WTC11 (cell line): Measurements from ENCODE around the gene MARCHF7. TPM values are rescaled to one million over a fixed set of nuclear protein-coding genes. Genes with fewer than 3 reads are reported as not detected.

ENCODE experiments used
- ATAC-seq: fragments of 200-7000 bp; cut with Tn5 transposase; 2 replicates; pipeline ENCODE4 v1.10.0; 2021; ENCODE audit warnings: mild to moderate bottlenecking, moderate library complexity
- Bru-seq: library from RNA; stranded (reverse); fragments of 400-500 nt; gene quantifications from one replicate; lab custom pipeline; 2021; lab: Mats Ljungman, UMichigan
- CTCF ChIA-PET: fragments of 300-600 bp; sonication (Branson Sonifier 250); formaldehyde crosslinking; loops from one replicate; lab custom pipeline; 2021; ENCODE audit warnings: antibody characterized with exemption; lab: Charles Lee
- POLR2A ChIA-PET: fragments of 350-600 bp; sonication (Branson Sonifier 250); formaldehyde crosslinking; loops from one replicate; lab custom pipeline; 2021; ENCODE audit warnings: antibody characterized with exemption; lab: Charles Lee
- DNase-seq: peaks from one replicate; pipeline ENCODE4 v3.0.0; 2021; ENCODE audit warnings: low spot score
- H3K27ac Mint-ChIP-seq: 2 replicates; pipeline ENCODE4 v1.8.0; 2021; ENCODE audit warnings: mixed read lengths
- H3K27me3 Mint-ChIP-seq: 2 replicates; pipeline ENCODE4 v1.8.0; 2021; ENCODE audit warnings: low read depth, mild to moderate bottlenecking, moderate library complexity, mixed read lengths
- H3K36me3 Mint-ChIP-seq: 2 replicates; pipeline ENCODE4 v1.8.0; 2021; ENCODE audit warnings: mixed read lengths
- H3K4me1 Mint-ChIP-seq: 2 replicates; pipeline ENCODE4 v1.8.0; 2022; ENCODE audit warnings: mixed read lengths
- H3K4me3 Mint-ChIP-seq: 2 replicates; pipeline ENCODE4 v1.8.0; 2021; ENCODE audit warnings: mild to moderate bottlenecking, moderate library complexity, mixed read lengths
- H3K9me3 Mint-ChIP-seq: 2 replicates; pipeline ENCODE4 v1.8.0; 2021; ENCODE audit warnings: mixed read lengths
- ATF1 ChIP-seq: sonication (generic); formaldehyde crosslinking; IDR thresholded peaks from 2 replicates; pipeline ENCODE4 v1.8.1; 2023; ENCODE audit warnings: mild to moderate bottlenecking, moderate library complexity, missing genetic modification reagents
- CREB1 ChIP-seq: sonication (generic); formaldehyde crosslinking; IDR thresholded peaks from 2 replicates; pipeline ENCODE4 v1.8.0; 2023; ENCODE audit warnings: mild to moderate bottlenecking, missing genetic modification reagents
- CREM ChIP-seq: sonication (generic); formaldehyde crosslinking; IDR thresholded peaks from 2 replicates; pipeline ENCODE4 v1.8.1; 2022; ENCODE audit warnings: mild to moderate bottlenecking, missing genetic modification reagents, moderate library complexity
- ETV6 ChIP-seq: sonication (generic); formaldehyde crosslinking; IDR thresholded peaks from 2 replicates; pipeline ENCODE4 v1.8.1; 2022; ENCODE audit warnings: mild to moderate bottlenecking, missing genetic modification reagents
- FOXK1 ChIP-seq: sonication (generic); formaldehyde crosslinking; IDR thresholded peaks from 2 replicates; pipeline ENCODE4 v1.8.0; 2022; ENCODE audit warnings: mild to moderate bottlenecking, moderate library complexity, missing genetic modification reagents
- MXD4 ChIP-seq: fragments of 250-450 bp; sonication (Bioruptor Pico); IDR thresholded peaks from 2 replicates; pipeline ENCODE4 v1.8.0; 2021; ENCODE audit warnings: mild to moderate bottlenecking, moderate library complexity, borderline replicate concordance
- MYBL2 ChIP-seq: sonication (generic); formaldehyde crosslinking; IDR thresholded peaks from 2 replicates; pipeline ENCODE4 v1.8.1; 2023; ENCODE audit warnings: mild to moderate bottlenecking, moderate library complexity, missing genetic modification reagents
- NFYB ChIP-seq: sonication (generic); formaldehyde crosslinking; conservative IDR thresholded peaks from 2 replicates; pipeline ENCODE4 v1.8.0; 2022; ENCODE audit warnings: low read depth, missing genetic modification reagents
- OVOL2 ChIP-seq: fragments of 250-450 bp; sonication (Bioruptor Pico); IDR thresholded peaks from 2 replicates; pipeline ENCODE4 v1.9.0; 2021; ENCODE audit warnings: mild to moderate bottlenecking, borderline replicate concordance
- SMAD3 ChIP-seq: sonication (generic); formaldehyde crosslinking; IDR thresholded peaks from 2 replicates; pipeline ENCODE4 v1.8.0; 2022; ENCODE audit warnings: missing genetic modification reagents, mild to moderate bottlenecking, borderline replicate concordance
- ZNF232 ChIP-seq: sonication (generic); formaldehyde crosslinking; IDR thresholded peaks from 2 replicates; pipeline ENCODE4 v1.8.0; 2022; ENCODE audit warnings: mild to moderate bottlenecking, missing genetic modification reagents
- ZNF396 ChIP-seq: fragments of 250-450 bp; sonication (Bioruptor Pico); IDR thresholded peaks from 2 replicates; pipeline ENCODE4 v1.8.0; 2021; ENCODE audit warnings: mild to moderate bottlenecking, moderate library complexity, borderline replicate concordance
- ZNF423 ChIP-seq: fragments of 250-450 bp; sonication (Bioruptor Pico); IDR thresholded peaks from 2 replicates; pipeline ENCODE4 v2.1.2; 2022; ENCODE audit warnings: mild to moderate bottlenecking, moderate library complexity
- long read RNA-seq, 3 experiments: library from RNA in 1 of 3; library from capped mRNA in 1 of 3; library from polyadenylated mRNA in 1 of 3; unstranded in 2 of 3; stranded (forward) in 1 of 3; transcript quantifications; one replicate each; pipeline ENCODE4 v2.0.0, GENCODE V29; 2021
- total RNA-seq: library from RNA; stranded (reverse); gene quantifications from 3 replicates; pipeline ENCODE4 v1.2.3, GENCODE V29; 2021
- TF ChIP-seq, protein P1 (sequence below): sonication (generic); formaldehyde crosslinking; IDR thresholded peaks from 2 replicates; pipeline ENCODE4 v1.8.1; 2023; ENCODE audit warnings: mild to moderate bottlenecking, moderate library complexity, missing genetic modification reagents
- TF ChIP-seq, protein P2 (sequence below): sonication (generic); formaldehyde crosslinking; conservative IDR thresholded peaks from 2 replicates; pipeline ENCODE4 v1.8.1; 2023; ENCODE audit warnings: mild to moderate bottlenecking, low read depth, missing genetic modification reagents, moderate library complexity
- TF ChIP-seq, protein P3 (sequence below): fragments of 250-450 bp; sonication (Bioruptor Pico); IDR thresholded peaks from 2 replicates; pipeline ENCODE4 v1.8.0; 2021; ENCODE audit warnings: mild to moderate bottlenecking
- TF ChIP-seq, protein P4 (sequence below): sonication (generic); formaldehyde crosslinking; IDR thresholded peaks from 2 replicates; pipeline ENCODE4 v1.8.0; 2022; ENCODE audit warnings: mild to moderate bottlenecking, missing genetic modification reagents
- TF ChIP-seq, protein P5 (sequence below): sonication (generic); formaldehyde crosslinking; IDR thresholded peaks from 2 replicates; pipeline ENCODE4 v1.8.0; 2022; ENCODE audit warnings: mild to moderate bottlenecking, missing genetic modification reagents
- TF ChIP-seq, protein P6 (sequence below): sonication (generic); formaldehyde crosslinking; IDR thresholded peaks from 2 replicates; pipeline ENCODE4 v1.8.1; 2022; ENCODE audit warnings: low read depth, missing genetic modification reagents, borderline replicate concordance
- TF ChIP-seq, protein P7 (sequence below): fragments of 250-450 bp; sonication (Bioruptor Pico); IDR thresholded peaks from 2 replicates; pipeline ENCODE4 v1.9.0; 2021; ENCODE audit warnings: moderate library complexity, mild to moderate bottlenecking, inconsistent platforms, borderline replicate concordance
- TF ChIP-seq, protein P8 (sequence below): fragments of 250-450 bp; sonication (Bioruptor Pico); IDR thresholded peaks from 2 replicates; pipeline ENCODE4 v1.9.0; 2021; ENCODE audit warnings: mild to moderate bottlenecking

Gene MARCHF7, protein sequence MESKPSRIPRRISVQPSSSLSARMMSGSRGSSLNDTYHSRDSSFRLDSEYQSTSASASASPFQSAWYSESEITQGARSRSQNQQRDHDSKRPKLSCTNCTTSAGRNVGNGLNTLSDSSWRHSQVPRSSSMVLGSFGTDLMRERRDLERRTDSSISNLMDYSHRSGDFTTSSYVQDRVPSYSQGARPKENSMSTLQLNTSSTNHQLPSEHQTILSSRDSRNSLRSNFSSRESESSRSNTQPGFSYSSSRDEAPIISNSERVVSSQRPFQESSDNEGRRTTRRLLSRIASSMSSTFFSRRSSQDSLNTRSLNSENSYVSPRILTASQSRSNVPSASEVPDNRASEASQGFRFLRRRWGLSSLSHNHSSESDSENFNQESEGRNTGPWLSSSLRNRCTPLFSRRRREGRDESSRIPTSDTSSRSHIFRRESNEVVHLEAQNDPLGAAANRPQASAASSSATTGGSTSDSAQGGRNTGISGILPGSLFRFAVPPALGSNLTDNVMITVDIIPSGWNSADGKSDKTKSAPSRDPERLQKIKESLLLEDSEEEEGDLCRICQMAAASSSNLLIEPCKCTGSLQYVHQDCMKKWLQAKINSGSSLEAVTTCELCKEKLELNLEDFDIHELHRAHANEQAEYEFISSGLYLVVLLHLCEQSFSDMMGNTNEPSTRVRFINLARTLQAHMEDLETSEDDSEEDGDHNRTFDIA
- total RNA-seq (84.0 to 109 TPM (median 97.6 TPM) in 3 replicates), Bru-seq, nascent RNA (percentile 96 among the genes with signal in this experiment)
- long read RNA-seq, experiment 1, full-length matches to known transcripts, result 204 of 718 reads
- long read RNA-seq, experiment 1, partial matches to known transcripts, result 67 of 718 reads
- long read RNA-seq, experiment 1, other reads (novel, unspliced or antisense), result 447 of 718 reads
- long read RNA-seq, experiment 2, full-length matches to known transcripts, result 13 of 126 reads
- long read RNA-seq, experiment 2, partial matches to known transcripts, result 45 of 126 reads
- long read RNA-seq, experiment 2, other reads (novel, unspliced or antisense), result 68 of 126 reads
- long read RNA-seq, experiment 3, full-length matches to known transcripts, result 22 of 72 reads
- long read RNA-seq, experiment 3, partial matches to known transcripts, result 8 of 72 reads
- long read RNA-seq, experiment 3, other reads (novel, unspliced or antisense), result 42 of 72 reads

DNA sequence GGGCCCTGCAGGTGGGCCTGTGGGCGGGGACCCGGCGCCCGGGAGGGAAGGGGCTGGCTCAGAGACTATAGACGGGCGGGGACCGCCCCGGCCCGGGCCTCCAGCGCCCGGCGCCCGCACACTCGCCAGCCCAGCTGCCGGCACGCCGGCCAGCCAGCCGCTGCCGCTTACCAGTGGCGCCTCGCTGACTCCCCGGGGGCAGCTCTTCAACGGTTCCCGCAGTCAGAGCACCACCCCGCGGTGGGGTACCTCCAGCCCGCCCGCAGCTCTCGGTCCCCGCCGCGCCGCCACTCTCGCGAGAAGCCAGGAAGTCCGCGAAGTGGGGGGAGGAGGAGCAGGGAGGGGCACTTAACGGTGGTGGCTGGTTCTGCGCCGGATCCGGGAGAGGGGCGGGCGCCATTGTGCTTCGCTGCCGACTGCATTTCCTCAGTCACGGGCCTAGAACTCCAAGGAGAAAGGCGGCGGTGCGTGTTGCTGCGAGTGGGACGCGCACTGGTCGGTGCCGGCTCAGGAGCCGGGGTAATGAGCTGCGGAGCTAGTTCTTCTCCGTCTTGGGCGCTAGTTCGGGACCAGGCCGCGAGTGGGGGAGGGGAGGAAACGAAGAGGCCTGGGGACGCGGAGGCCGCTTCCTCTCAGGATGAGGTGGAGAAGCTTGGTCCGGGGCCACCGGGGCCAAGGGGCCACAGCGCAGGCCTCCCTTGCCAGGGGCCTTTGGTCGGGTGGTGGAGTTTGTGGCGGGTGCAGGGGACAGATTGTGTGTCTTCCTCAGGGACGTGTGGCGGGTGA is at the start of gene MARCHF7:
Gene MARCHF7 (plus strand): TSS at position 364 of the 786 bp plus-strand sequence. CDS start 16,517 bp downstream, outside the sequence.
- ChIA-PET CTCF (interaction anchor here (0.6 to 1.5 kb wide), 5 partner anchors 44 to 1238 kb away, joined by 4 to 16 read pairs (median 5); no protein-coding TSS in a partner anchor), POLR2A (interaction anchor here (0.6 to 4.2 kb wide), 15 partner anchors 10 to 425 kb away, joined by 3 to 73 read pairs (median 4); partner anchors contain the start of gene BAZ2B)
- ATAC-seq, result peak; percentile 93
- Mint-ChIP-seq H3K9me3 (no peaks in the 10 kb centered on the region), H3K4me3 (peak within 1 kb of the TSS; percentile 99), H3K27ac (peak within 1 kb of the TSS; percentile 100), H3K36me3 (peaks cover 21% of the 10 kb centered on the region), H3K27me3 (no peaks in the 10 kb centered on the region), H3K4me1 (peaks cover 46% of the 10 kb centered on the region)
- peak; percentile 96 for DNase-seq
- TF ChIP-seq ZNF232 (CRISPR knock-in tag), result 0 out of 2 replicates have a peak, but pooled peaks have one; percentile 62
- peak; percentile 79; the same call in 1 of the 2 replicates for TF ChIP-seq ATF1 (CRISPR knock-in tag)
- TF ChIP-seq SMAD3 (CRISPR knock-in tag), result no peak
- TF ChIP-seq, protein P1, sequence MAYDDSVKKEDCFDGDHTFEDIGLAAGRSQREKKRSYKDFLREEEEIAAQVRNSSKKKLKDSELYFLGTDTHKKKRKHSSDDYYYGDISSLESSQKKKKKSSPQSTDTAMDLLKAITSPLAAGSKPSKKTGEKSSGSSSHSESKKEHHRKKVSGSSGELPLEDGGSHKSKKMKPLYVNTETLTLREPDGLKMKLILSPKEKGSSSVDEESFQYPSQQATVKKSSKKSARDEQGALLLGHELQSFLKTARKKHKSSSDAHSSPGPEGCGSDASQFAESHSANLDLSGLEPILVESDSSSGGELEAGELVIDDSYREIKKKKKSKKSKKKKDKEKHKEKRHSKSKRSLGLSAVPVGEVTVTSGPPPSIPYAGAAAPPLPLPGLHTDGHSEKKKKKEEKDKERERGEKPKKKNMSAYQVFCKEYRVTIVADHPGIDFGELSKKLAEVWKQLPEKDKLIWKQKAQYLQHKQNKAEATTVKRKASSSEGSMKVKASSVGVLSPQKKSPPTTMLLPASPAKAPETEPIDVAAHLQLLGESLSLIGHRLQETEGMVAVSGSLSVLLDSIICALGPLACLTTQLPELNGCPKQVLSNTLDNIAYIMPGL (CRISPR knock-in tag), result peak; percentile 99
- TF ChIP-seq, protein P2, sequence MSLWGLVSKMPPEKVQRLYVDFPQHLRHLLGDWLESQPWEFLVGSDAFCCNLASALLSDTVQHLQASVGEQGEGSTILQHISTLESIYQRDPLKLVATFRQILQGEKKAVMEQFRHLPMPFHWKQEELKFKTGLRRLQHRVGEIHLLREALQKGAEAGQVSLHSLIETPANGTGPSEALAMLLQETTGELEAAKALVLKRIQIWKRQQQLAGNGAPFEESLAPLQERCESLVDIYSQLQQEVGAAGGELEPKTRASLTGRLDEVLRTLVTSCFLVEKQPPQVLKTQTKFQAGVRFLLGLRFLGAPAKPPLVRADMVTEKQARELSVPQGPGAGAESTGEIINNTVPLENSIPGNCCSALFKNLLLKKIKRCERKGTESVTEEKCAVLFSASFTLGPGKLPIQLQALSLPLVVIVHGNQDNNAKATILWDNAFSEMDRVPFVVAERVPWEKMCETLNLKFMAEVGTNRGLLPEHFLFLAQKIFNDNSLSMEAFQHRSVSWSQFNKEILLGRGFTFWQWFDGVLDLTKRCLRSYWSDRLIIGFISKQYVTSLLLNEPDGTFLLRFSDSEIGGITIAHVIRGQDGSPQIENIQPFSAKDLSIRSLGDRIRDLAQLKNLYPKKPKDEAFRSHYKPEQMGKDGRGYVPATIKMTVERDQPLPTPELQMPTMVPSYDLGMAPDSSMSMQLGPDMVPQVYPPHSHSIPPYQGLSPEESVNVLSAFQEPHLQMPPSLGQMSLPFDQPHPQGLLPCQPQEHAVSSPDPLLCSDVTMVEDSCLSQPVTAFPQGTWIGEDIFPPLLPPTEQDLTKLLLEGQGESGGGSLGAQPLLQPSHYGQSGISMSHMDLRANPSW (CRISPR knock-in tag), result no peak
- peak; percentile 93 for TF ChIP-seq MYBL2 (CRISPR knock-in tag)
- TF ChIP-seq, protein P3, sequence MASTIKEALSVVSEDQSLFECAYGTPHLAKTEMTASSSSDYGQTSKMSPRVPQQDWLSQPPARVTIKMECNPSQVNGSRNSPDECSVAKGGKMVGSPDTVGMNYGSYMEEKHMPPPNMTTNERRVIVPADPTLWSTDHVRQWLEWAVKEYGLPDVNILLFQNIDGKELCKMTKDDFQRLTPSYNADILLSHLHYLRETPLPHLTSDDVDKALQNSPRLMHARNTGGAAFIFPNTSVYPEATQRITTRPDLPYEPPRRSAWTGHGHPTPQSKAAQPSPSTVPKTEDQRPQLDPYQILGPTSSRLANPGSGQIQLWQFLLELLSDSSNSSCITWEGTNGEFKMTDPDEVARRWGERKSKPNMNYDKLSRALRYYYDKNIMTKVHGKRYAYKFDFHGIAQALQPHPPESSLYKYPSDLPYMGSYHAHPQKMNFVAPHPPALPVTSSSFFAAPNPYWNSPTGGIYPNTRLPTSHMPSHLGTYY (CRISPR knock-in tag), result peak; percentile 50; the same call in 1 of the 2 replicates
- TF ChIP-seq, protein P4, sequence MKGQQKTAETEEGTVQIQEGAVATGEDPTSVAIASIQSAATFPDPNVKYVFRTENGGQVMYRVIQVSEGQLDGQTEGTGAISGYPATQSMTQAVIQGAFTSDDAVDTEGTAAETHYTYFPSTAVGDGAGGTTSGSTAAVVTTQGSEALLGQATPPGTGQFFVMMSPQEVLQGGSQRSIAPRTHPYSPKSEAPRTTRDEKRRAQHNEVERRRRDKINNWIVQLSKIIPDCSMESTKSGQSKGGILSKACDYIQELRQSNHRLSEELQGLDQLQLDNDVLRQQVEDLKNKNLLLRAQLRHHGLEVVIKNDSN (CRISPR knock-in tag), result peak; percentile 46; the same call in 1 of the 2 replicates
- TF ChIP-seq, protein P5, sequence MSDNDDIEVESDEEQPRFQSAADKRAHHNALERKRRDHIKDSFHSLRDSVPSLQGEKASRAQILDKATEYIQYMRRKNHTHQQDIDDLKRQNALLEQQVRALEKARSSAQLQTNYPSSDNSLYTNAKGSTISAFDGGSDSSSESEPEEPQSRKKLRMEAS (CRISPR knock-in tag), result peak; percentile 87
- TF ChIP-seq MXD4 (CRISPR knock-in tag), result no peak
- TF ChIP-seq NFYB, result no peak; the same call in 1 of the 2 replicates
- TF ChIP-seq CREM (CRISPR knock-in tag), result peak; percentile 60; the same call in 1 of the 2 replicates
- TF ChIP-seq, protein P6, sequence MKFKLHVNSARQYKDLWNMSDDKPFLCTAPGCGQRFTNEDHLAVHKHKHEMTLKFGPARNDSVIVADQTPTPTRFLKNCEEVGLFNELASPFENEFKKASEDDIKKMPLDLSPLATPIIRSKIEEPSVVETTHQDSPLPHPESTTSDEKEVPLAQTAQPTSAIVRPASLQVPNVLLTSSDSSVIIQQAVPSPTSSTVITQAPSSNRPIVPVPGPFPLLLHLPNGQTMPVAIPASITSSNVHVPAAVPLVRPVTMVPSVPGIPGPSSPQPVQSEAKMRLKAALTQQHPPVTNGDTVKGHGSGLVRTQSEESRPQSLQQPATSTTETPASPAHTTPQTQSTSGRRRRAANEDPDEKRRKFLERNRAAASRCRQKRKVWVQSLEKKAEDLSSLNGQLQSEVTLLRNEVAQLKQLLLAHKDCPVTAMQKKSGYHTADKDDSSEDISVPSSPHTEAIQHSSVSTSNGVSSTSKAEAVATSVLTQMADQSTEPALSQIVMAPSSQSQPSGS (CRISPR knock-in tag), result no peak
- no peak; the same call in 1 of the 2 replicates for TF ChIP-seq ZNF396 (CRISPR knock-in tag)
- no peak for TF ChIP-seq OVOL2
- TF ChIP-seq CREB1 (CRISPR knock-in tag), result no peak
- TF ChIP-seq ZNF423 (CRISPR knock-in tag), result peak; percentile 98
- TF ChIP-seq, protein P7, sequence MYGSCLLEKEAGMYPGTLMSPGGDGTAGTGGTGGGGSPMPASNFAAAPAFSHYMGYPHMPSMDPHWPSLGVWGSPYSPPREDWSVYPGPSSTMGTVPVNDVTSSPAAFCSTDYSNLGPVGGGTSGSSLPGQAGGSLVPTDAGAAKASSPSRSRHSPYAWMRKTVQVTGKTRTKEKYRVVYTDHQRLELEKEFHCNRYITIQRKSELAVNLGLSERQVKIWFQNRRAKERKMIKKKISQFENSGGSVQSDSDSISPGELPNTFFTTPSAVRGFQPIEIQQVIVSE (CRISPR knock-in tag), result no peak
- TF ChIP-seq, protein P8, sequence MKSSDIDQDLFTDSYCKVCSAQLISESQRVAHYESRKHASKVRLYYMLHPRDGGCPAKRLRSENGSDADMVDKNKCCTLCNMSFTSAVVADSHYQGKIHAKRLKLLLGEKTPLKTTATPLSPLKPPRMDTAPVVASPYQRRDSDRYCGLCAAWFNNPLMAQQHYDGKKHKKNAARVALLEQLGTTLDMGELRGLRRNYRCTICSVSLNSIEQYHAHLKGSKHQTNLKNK (CRISPR knock-in tag), result no peak
- TF ChIP-seq ETV6 (CRISPR knock-in tag), result peak; percentile 66
- peak; percentile 66 for TF ChIP-seq FOXK1
